ENCODE results near the gene RPL10. TPM values are rescaled to one million over a fixed set of nuclear protein-coding genes. Genes with fewer than 3 reads are reported as not detected.

The RPL10 gene
- total RNA-seq, 4 donors from 2014 or later = 3,899 to 6,066 (median 5,720) TPM

GRCh38 chrX:154365997-154366665, 32.0 kb upstream of the RPL10 start:
- no peaks in the 10 kb centered on the region for H3K36me3 ChIP-seq
- intact Hi-C loops (cut with DNase I; ENCODE audit: low total_unique reads) (no loop called here), in situ Hi-C loops (cut with MboI; ENCODE audit: low sequenced_read_pairs in 4 of 4) (no loop called here)
- H3K4me1 ChIP-seq = peaks cover 0 to 10% of the 10 kb centered on the region in 2 donors
- H3K27me3 ChIP-seq = no peaks in the 10 kb centered on the region
- ATAC-seq (no peak), DNase-seq (no peak)
- peak overlapping the region in 3 of 4 donors; percentile 35 to 81 (median 77) for H3K27ac ChIP-seq
- TF ChIP-seq CTCF (IDR thresholded peaks at IDR 0.05 in 4 of 5, conservative IDR thresholded peaks at IDR 0.05 in 1 of 5) = no peak
- H3K9me3 ChIP-seq = no peaks in the 10 kb centered on the region
- no peak overlapping the region for H3K4me3 ChIP-seq

- in situ Hi-C loops (cut with MboI; ENCODE audit: low sequenced_read_pairs in 4 of 4) (no loop called here), intact Hi-C loops (cut with DNase I; ENCODE audit: low total_unique reads) (no loop called here)
- Histone ChIP-seq H3K27me3 (no peaks in the 10 kb centered on the region), H3K27ac (peak overlapping the region; percentile 35 to 83 (median 79)), H3K4me3 (no peak overlapping the region), H3K9me3 (no peaks in the 10 kb centered on the region), H3K4me1 (peaks cover 0 to 10% of the 10 kb centered on the region in 2 donors), H3K36me3 (no peaks in the 10 kb centered on the region)
- TF ChIP-seq POLR2A (IDR thresholded peaks at IDR 0.05) = no peak
- no peak for TF ChIP-seq CTCF (IDR thresholded peaks at IDR 0.05 in 4 of 5, conservative IDR thresholded peaks at IDR 0.05 in 1 of 5)
- DNase-seq (peak in 1 of 2 donors; percentile 31), ATAC-seq (no peak)
These were observed 31.5 kb upstream of the RPL10 start for GRCh38 chrX:154366666-154367055.

- Histone ChIP-seq H3K4me3 (no peak overlapping the region), H3K9me3 (no peaks in the 10 kb centered on the region), H3K4me1 (peaks cover 0 to 10% of the 10 kb centered on the region in 2 donors), H3K36me3 (no peaks in the 10 kb centered on the region), H3K27ac (peak overlapping the region; percentile 77 to 83 (median 80)), H3K27me3 (no peaks in the 10 kb centered on the region)
- in situ Hi-C loops (cut with MboI; ENCODE audit: low sequenced_read_pairs in 4 of 4) = no loop called here
- no peak for ATAC-seq
- intact Hi-C loops (cut with DNase I; ENCODE audit: low total_unique reads) = no loop called here
- TF ChIP-seq CTCF (IDR thresholded peaks at IDR 0.05 in 4 of 5, conservative IDR thresholded peaks at IDR 0.05 in 1 of 5) = no peak
- TF ChIP-seq POLR2A (IDR thresholded peaks at IDR 0.05) = no peak
- no peak for DNase-seq
These were observed 30.5 kb upstream of the RPL10 start for GRCh38 chrX:154367474-154368308.

- Histone ChIP-seq H3K27ac (peak overlapping the region; percentile 77 to 83 (median 80)), H3K4me3 (peak overlapping the region; percentile 28 to 68 (median 52)), H3K9me3 (no peaks in the 10 kb centered on the region), H3K27me3 (no peaks in the 10 kb centered on the region), H3K36me3 (no peaks in the 10 kb centered on the region), H3K4me1 (peaks cover under 1 to 14% of the 10 kb centered on the region in 2 donors)
- in situ Hi-C loops (cut with MboI; ENCODE audit: low sequenced_read_pairs in 4 of 4) = no loop called here
- intact Hi-C loops (cut with DNase I; ENCODE audit: low total_unique reads) = no loop called here
- TF ChIP-seq POLR2A (IDR thresholded peaks at IDR 0.05) (no peak), CTCF (IDR thresholded peaks at IDR 0.05 in 4 of 5, conservative IDR thresholded peaks at IDR 0.05 in 1 of 5) (no peak)
- peak; percentile 16 to 17 for ATAC-seq
- peak; percentile 33 to 68 for DNase-seq
These were observed 29.3 kb upstream of the RPL10 start for GRCh38 chrX:154368630-154369448.
